Choroid plexus epithelial cell (primary cell): Measurements from ENCODE around the gene FREM1.

Source experiments
- DNase-seq: peaks from one replicate; pipeline ENCODE4 v3.0.0-alpha.2; 2010; ENCODE audit warnings: low read depth
- H3K4me3 ChIP-seq: 2 replicates; pipeline ENCODE4 v1.5.1; 2011; ENCODE audit warnings: low read depth, mild to moderate bottlenecking, control low read depth, low read length, moderate library complexity
- TF ChIP-seq, protein P1 (sequence below): conservative IDR thresholded peaks from 2 replicates; pipeline ENCODE4 v1.5.1; 2011; ENCODE audit warnings: low read depth, mild to moderate bottlenecking, control low read depth, inconsistent platforms, low read length, moderate library complexity

Gene FREM1

DNA sequence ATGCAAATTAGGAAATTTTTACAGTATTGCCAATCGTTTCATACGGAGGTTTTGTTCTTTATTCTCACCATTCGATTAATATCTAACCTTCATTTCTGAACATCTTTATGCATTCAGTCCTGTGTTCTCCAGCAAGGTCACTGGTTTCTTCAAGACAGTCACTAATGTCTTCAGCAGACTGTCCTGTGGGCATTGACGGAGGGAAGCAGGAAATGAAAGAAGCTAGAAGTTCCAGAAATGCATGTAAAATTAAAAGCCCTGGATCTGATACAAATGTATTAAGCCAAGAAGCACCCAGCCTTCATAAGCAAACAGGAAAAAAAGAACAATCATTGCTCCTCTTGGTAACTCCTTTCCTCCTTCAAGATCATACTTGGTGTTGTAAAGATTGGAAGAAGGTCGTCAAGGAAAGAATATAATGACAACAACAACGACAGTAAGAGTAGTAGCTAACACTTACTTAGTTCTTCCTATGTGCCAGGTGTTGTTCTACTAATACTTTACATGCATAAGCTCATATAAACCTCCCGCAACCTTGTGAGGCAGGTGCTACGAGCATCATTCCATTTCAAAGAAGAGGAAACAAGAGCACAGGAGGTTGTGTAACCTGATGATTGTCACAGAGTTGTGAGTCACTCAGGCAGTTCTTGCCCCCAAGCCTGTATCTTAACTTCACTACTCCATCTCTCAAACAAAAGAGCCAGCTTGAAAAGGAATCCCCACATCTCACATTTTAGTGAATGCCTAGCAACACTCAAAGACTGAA is 127.8 kb downstream of the FREM1 start:
- no peak overlapping the region for H3K4me3 ChIP-seq
- no peak for DNase-seq
- TF ChIP-seq, protein P1, sequence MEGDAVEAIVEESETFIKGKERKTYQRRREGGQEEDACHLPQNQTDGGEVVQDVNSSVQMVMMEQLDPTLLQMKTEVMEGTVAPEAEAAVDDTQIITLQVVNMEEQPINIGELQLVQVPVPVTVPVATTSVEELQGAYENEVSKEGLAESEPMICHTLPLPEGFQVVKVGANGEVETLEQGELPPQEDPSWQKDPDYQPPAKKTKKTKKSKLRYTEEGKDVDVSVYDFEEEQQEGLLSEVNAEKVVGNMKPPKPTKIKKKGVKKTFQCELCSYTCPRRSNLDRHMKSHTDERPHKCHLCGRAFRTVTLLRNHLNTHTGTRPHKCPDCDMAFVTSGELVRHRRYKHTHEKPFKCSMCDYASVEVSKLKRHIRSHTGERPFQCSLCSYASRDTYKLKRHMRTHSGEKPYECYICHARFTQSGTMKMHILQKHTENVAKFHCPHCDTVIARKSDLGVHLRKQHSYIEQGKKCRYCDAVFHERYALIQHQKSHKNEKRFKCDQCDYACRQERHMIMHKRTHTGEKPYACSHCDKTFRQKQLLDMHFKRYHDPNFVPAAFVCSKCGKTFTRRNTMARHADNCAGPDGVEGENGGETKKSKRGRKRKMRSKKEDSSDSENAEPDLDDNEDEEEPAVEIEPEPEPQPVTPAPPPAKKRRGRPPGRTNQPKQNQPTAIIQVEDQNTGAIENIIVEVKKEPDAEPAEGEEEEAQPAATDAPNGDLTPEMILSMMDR = no peak

DNA sequence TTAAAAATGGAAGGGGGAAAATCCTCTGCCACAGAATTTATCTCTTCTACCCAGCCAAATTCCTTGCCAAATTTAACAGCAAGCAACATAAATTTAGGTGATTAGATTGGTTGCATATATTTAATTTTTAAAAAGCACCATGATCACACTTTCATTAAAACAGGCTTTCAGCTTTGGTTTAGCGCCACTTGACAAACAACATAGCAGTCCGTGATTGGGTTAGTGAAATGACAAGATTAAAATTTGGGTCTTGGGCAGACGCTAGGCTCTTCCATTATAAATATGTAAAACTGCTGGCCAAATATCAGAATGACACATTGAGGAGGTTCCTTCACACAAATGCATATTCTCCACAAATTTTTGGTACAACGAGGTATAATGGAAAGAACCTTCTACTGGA is 129.5 kb downstream of the FREM1 start:
- TF ChIP-seq, protein P1 = no peak
- H3K4me3 ChIP-seq = no peak overlapping the region
- no peak for DNase-seq

DNA sequence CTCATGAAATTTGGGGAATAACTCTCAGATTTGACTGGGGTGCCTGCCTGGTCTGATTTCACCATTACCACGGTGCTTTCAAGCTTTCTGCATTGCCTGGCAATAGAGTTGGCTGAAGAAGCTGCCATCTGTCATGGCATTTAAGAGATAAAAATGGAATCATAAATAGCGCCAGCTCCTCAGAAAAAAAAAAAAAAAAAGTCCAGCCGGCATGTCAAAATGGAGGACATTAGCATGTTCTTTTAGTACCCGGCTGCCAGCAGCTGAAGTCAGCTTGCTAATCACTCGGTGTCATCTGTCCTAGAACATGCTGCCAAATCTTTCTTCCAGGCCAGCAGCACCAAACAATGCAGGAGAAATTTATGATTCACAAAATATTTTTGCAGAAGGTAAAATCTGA is 130.0 kb downstream of the FREM1 start:
- H3K4me3 ChIP-seq = no peak overlapping the region
- DNase-seq = no peak
- TF ChIP-seq, protein P1 = no peak

DNA sequence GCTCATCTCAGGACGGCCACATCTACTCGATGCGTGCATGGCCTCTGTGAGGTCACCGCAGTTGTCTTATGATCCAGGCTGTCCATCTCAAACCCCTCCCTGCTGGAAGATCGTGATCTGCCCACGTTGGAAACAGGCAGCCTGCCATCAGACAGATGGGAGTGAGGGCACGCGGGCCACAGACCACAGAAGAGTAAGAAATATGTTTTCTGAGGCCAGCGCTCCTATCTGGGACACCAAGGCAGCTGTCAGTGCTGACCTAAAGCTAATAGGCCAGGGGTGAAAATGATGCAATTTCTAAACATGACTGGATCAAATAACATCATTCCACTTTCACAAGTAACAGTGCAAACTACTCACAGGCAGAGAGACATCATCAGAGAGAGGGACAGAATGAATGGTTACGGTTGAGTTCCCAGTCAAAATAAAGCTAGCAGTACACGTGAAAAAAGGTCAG is 130.6 kb downstream of the FREM1 start:
- TF ChIP-seq, protein P1 = no peak
- no peak overlapping the region for H3K4me3 ChIP-seq
- DNase-seq = peak; percentile 33

DNA sequence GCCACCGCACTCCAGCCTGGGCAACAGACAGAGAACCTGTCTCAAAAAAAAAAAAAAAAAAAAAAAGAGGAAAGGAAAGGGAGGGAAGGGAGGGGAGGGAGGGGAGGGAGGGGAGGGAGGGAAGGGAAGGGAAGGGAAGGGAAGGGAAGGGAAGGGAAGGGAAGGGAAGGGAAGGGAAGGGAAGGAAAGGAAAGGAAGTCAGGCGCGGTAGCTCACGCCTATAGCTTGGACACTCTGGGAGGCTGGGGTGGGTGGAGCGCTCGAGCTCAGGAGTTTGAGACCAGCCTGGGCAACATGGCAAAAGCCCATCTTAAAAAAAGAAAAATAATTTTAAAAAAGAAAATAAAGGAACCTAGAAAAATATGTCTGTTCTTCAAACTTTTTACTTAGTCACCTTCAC is 131.7 kb downstream of the FREM1 start:
- DNase-seq = no peak
- H3K4me3 ChIP-seq = no peak overlapping the region
- TF ChIP-seq, protein P1 = no peak

DNA sequence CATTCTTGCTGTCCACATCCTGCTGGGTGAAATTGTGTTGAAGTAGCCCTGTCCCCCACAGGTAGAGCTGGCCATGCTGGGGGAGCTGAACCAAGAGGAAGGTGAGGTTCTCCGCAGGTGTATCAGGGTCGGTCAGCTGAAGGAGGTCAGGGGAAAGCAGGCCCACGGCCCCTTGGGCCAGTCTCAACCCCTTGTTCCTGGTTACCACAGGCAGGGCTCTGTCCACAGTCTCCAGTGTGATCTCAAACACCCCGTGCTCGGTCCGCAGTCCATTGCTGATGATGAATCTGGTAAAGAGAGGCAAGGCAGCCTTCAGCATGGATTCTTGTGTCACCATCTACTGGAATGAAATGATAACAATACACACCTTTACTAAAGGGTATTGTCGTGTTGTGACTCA is 134.3 kb downstream of the FREM1 start:
- no peak for DNase-seq
- H3K4me3 ChIP-seq = no peak overlapping the region
- TF ChIP-seq, protein P1 = no peak

DNA sequence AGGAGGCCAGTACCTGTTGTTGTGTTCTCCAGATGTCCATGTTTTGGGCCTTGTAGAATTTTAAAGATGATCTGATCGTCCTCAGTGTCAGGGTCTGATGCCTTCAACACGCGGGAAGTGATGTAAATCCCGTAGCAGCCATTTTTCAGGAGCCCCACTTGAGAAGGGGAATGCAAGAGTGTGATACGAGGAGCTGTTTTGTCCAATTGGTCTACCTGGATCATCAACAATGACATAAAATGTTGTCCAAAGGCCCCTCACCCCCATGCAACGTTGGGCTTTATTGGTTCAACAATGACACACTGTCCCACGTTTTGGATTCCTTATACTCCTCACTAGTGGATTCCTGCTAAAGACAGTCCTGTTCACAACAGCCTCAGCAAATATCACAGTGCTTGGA is 139.6 kb downstream of the FREM1 start:
- H3K4me3 ChIP-seq = no peak overlapping the region
- TF ChIP-seq, protein P1 = no peak
- DNase-seq = no peak
